HepG2 (cell line): Measurements from ENCODE around the gene STARD10. TPM values are rescaled to one million over a fixed set of nuclear protein-coding genes. Genes with fewer than 3 reads are reported as not detected.

Source experiments
- ATAC-seq: fragments of 200-7000 bp; cut with Tn5 transposase; 3 replicates; pipeline ENCODE4 v1.9.1; 2020; ENCODE audit warnings: mild to moderate bottlenecking, moderate library complexity
- BruUV-seq: library from RNA; stranded (reverse); fragments of 400-500 nt; replicated peaks from 2 replicates; lab custom pipeline; 2021; lab: Mats Ljungman, UMichigan
- CTCF ChIA-PET: fragments of 300-600 bp; formaldehyde crosslinking; extraction: SDS; loops from one replicate; lab custom pipeline; 2021; ENCODE audit warnings: low total read pairs, inconsistent platforms, low intra/inter-chr PET ratio; lab: Yijun Ruan, JAX
- POLR2A ChIA-PET: fragments of 350-600 bp; sonication (Branson Sonifier 250); formaldehyde crosslinking; loops from one replicate; lab custom pipeline; 2020; ENCODE audit warnings: antibody characterized with exemption, inconsistent platforms; lab: Yijun Ruan, JAX
- DNase-seq: peaks from one replicate; pipeline ENCODE4 v3.0.0-alpha.2; 2015; ENCODE audit warnings: low spot score
- FAIRE-seq: peaks from 3 replicates; lab custom pipeline; 2011; peaks lifted over from hg19 to GRCh38; lab: Jason Lieb, UNC
- H2AFZ ChIP-seq: one replicate; pipeline ENCODE4 v1.6.1; 2011; ENCODE audit warnings: low read length, inconsistent platforms
- H3K27ac ChIP-seq: fragments of 300-600 bp; 3 replicates; pipeline ENCODE4 v1.8.0; 2011; ENCODE audit warnings: mixed run types, mild to moderate bottlenecking, mixed read lengths, low read length, inconsistent platforms; ENCODE audit not compliant: insufficient read depth; ENCODE audit errors: extremely low read length
- H3K27me3 ChIP-seq, 2 experiments: fragments of 200-600 bp in 1 of 2; 2 replicates in 1 of 2; 3 replicates in 1 of 2; pipeline versions ENCODE4 v1.6.0 to v1.8.0; 2011; ENCODE audit warnings: low read length in 2 of 2, mild to moderate bottlenecking in 2 of 2, moderate library complexity in 2 of 2, inconsistent platforms in 1 of 2; ENCODE audit not compliant: insufficient read depth in 2 of 2, control insufficient read depth in 1 of 2
- H3K36me3 ChIP-seq, 2 experiments: fragments of 200-600 bp in 1 of 2; replicated peaks in 1 of 2; 2 replicates in 1 of 2; 3 replicates in 1 of 2; pipeline versions ENCODE4 v1.5.1 to v1.8.0; 2011; ENCODE audit warnings: low read length in 2 of 2, inconsistent platforms in 1 of 2; ENCODE audit not compliant: insufficient read depth in 2 of 2, control insufficient read depth in 1 of 2
- H3K4me1 ChIP-seq: 2 replicates; pipeline ENCODE4 v1.5.1; 2012; ENCODE audit warnings: low read length, inconsistent platforms; ENCODE audit not compliant: insufficient read depth
- H3K4me2 ChIP-seq: 2 replicates; pipeline ENCODE4 v1.6.0; 2011; ENCODE audit warnings: low read depth, low read length, inconsistent platforms
- H3K4me3 ChIP-seq, 3 experiments: fragments of 200-600 bp in 1 of 3; sonication (generic), shearing (Covaris generic) in 1 of 3; replicated peaks in 1 of 3; 2 replicates each; pipeline ENCODE4 v1.5.1; 2011 to 2016; ENCODE audit warnings: low read length in 3 of 3, inconsistent platforms in 2 of 3, low read depth in 2 of 3, mild to moderate bottlenecking in 2 of 3, control low read depth in 1 of 3, mixed read lengths in 1 of 3; ENCODE audit not compliant: insufficient read depth in 1 of 3
- H3K79me2 ChIP-seq: one replicate; pipeline ENCODE4 v1.6.1; 2011; ENCODE audit warnings: low read length, inconsistent platforms; ENCODE audit not compliant: insufficient read depth
- H3K9ac ChIP-seq: 2 replicates; pipeline ENCODE4 v1.6.0; 2011; ENCODE audit warnings: mild to moderate bottlenecking, low read depth, low read length, inconsistent platforms; ENCODE audit not compliant: insufficient read depth
- H3K9me3 ChIP-seq: 2 replicates; pipeline ENCODE4 v1.5.1; 2012; ENCODE audit warnings: mild to moderate bottlenecking, low read length
- H4K20me1 ChIP-seq: 2 replicates; pipeline ENCODE4 v1.6.0; 2011; ENCODE audit warnings: inconsistent platforms, mild to moderate bottlenecking, low read length, moderate library complexity; ENCODE audit not compliant: insufficient read depth
- AGO2 ChIP-seq: fragments of 200-400 bp; formaldehyde crosslinking; optimal IDR thresholded peaks from 2 replicates; pipeline ENCODE3; 2017; ENCODE audit warnings: mild to moderate bottlenecking, low read depth, low read length, moderate library complexity
- GRHL1 ChIP-seq: sonication (generic); formaldehyde crosslinking; conservative IDR thresholded peaks from 2 replicates; pipeline ENCODE4 v1.8.0; 2022; ENCODE audit warnings: missing genetic modification reagents
- TBX2 ChIP-seq: sonication (generic); formaldehyde crosslinking; IDR thresholded peaks from 2 replicates; pipeline ENCODE4 v1.5.0; 2020; ENCODE audit warnings: missing genetic modification reagents, mild to moderate bottlenecking, borderline replicate concordance
- UBTF ChIP-seq: sonication (generic); formaldehyde crosslinking; IDR thresholded peaks from 2 replicates; pipeline ENCODE4 v1.4.0; 2020; ENCODE audit warnings: mild to moderate bottlenecking, missing genetic modification reagents
- WGBS: methylation state at CpG from one replicate; pipeline ENCODE4 v1.1.6; 2017; ENCODE audit warnings: low lambda C conversion rate; 5-methylcytosine and 5-hydroxymethylcytosine counted together
- in situ Hi-C: cut with HindIII; loops from 2 replicates; pipeline ENCODE4 v1.10.0; 2017; ENCODE audit warnings: low pct_unique_long_range_greater_than_20kb; ENCODE audit not compliant: extremely low pct_ligation_motif_present
- intact Hi-C: fragments of 100-400 bp; cut with micrococcal nuclease; formaldehyde crosslinking; loops from one replicate; pipeline ENCODE4 v1.10.0; 2022; ENCODE audit not compliant: unreplicated experiment
- polyA plus RNA-seq, 8 experiments: library from polyadenylated mRNA; depleted of rRNA in 3 of 8; stranded (reverse) in 7 of 8; unstranded in 1 of 8; fragments of >200 nt; fragmentation: Illumina TruSeq in 4 of 8; extraction: Trizol in 4 of 8; gene quantifications; 2 replicates each; pipeline versions ENCODE4 v1.2.1 to v1.2.3, GENCODE V29; 2011 to 2016; ENCODE audit warnings: low read depth in 4 of 8, missing spikeins in 1 of 8, mixed read lengths in 1 of 8; ENCODE audit not compliant: insufficient read depth in 1 of 8
- total RNA-seq, 5 experiments: library from RNA; depleted of rRNA; stranded (reverse); fragments of >200 nt; fragmentation: Illumina TruSeq; extraction: Trizol; gene quantifications; 2 replicates each; pipeline ENCODE4 v1.2.3, GENCODE V29; 2016; ENCODE audit warnings: low read depth in 1 of 5

Gene STARD10
- total and polyA plus RNA-seq, 2 of the 13 experiments (the other 11 are each of a cell fraction or from before 2014, with no cell fraction given): 260 to 341 TPM

- TF ChIP-seq UBTF (CRISPR knock-in tag) (no peak), TBX2 (no peak)
Measured at GRCh38 chr11:72727521-72727920, 66.3 kb downstream of the STARD10 start (continued).

GRCh38 chr11:72726266-72727220 is 67.3 kb downstream of the STARD10 start:
- no peak overlapping the region for H3K27ac ChIP-seq
- H2AFZ ChIP-seq: no peak overlapping the region
- no TSS peak for BruUV-seq
- POLR2A ChIA-PET: interaction anchor here (1.5 kb wide), 1 partner anchor 68 kb away, joined by 11 read pairs; the partner anchor contains the start of gene STARD10
- H4K20me1 ChIP-seq: peaks cover 18% of the 10 kb centered on the region; the same call in 1 of the 2 replicates
- H3K27me3 ChIP-seq: no peaks in the 10 kb centered on the region
- H3K9ac ChIP-seq: no peak overlapping the region
- ATAC-seq (no peak), DNase-seq (no peak), FAIRE-seq (no peak)
- H3K9me3 ChIP-seq: no peaks in the 10 kb centered on the region
- no peak overlapping the region for H3K4me2 ChIP-seq
- CTCF ChIA-PET: interaction anchor here (1.0 to 1.8 kb wide), 3 partner anchors 15 to 96 kb away, joined by 3 to 27 read pairs (median 4); partner anchors contain the start of gene STARD10
- peaks cover 52% of the 10 kb centered on the region for H3K79me2 ChIP-seq
- intact Hi-C loops (loop anchor here (5.0 kb wide), 1 partner anchor 451 kb away; no protein-coding TSS in a partner anchor), in situ Hi-C loops (no loop called here)
- H3K36me3 ChIP-seq: peaks cover 30 to 58% of the 10 kb centered on the region in 2 experiments; a peak in 4 of 5 replicates
- no peaks in the 10 kb centered on the region for H3K4me1 ChIP-seq
- no peak overlapping the region for H3K4me3 ChIP-seq
- WGBS: 97% methylated on average over 25 of the region's 40 CpGs
- TF ChIP-seq AGO2: peak; percentile 31
- no peak for TF ChIP-seq GRHL1 (CRISPR knock-in tag)
